ENCODE measurements around the gene CD40. TPM values are rescaled to one million over a fixed set of nuclear protein-coding genes. Genes with fewer than 3 reads are reported as not detected.
"Not testable (repeated sequence)": the region's sequence is repeated elsewhere in the genome, so short reads cannot be mapped to it uniquely, and the experiment has no call there.

The CD40 gene
- total RNA-seq, 1 donor from 2014 or later = 1.6 TPM

DNA sequence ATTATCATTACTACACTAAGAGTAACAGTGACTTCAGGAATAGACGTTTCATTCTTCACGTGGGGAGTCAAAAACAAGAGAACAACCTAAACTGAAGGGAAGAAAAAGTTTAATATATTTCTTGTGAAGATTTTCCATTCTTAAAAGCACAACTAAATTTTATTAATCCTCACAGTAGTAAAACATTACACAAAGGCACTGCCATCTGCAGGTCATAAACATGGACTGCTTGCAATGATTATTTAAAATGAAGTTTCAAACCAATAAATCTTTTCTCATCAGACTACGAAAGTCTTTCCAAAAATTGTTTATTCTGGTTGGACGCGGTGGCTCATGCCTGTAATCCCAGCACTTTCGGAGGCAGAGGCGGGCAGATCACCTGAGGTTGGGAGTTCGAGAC is 31.0 kb upstream of the CD40 start:
- Mint-ChIP-seq H3K9me3 (ENCODE audit: unreplicated experiment) (no peaks in the 10 kb centered on the region), H3K36me3 (ENCODE audit: unreplicated experiment) (no peaks in the 10 kb centered on the region), H3K4me3 (ENCODE audit: unreplicated experiment) (peak overlapping the region; percentile 54), H3K27ac (ENCODE audit: unreplicated experiment) (no peak overlapping the region), H3K27me3 (ENCODE audit: unreplicated experiment) (no peaks in the 10 kb centered on the region), H3K4me1 (ENCODE audit: unreplicated experiment) (peaks cover 58% of the 10 kb centered on the region)
- TF ChIP-seq, protein P1, sequence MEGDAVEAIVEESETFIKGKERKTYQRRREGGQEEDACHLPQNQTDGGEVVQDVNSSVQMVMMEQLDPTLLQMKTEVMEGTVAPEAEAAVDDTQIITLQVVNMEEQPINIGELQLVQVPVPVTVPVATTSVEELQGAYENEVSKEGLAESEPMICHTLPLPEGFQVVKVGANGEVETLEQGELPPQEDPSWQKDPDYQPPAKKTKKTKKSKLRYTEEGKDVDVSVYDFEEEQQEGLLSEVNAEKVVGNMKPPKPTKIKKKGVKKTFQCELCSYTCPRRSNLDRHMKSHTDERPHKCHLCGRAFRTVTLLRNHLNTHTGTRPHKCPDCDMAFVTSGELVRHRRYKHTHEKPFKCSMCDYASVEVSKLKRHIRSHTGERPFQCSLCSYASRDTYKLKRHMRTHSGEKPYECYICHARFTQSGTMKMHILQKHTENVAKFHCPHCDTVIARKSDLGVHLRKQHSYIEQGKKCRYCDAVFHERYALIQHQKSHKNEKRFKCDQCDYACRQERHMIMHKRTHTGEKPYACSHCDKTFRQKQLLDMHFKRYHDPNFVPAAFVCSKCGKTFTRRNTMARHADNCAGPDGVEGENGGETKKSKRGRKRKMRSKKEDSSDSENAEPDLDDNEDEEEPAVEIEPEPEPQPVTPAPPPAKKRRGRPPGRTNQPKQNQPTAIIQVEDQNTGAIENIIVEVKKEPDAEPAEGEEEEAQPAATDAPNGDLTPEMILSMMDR (IDR thresholded peaks at IDR 0.05) = peak; percentile 58
- no peak for DNase-seq (ENCODE audit: extremely low spot score, unreplicated experiment)

DNA sequence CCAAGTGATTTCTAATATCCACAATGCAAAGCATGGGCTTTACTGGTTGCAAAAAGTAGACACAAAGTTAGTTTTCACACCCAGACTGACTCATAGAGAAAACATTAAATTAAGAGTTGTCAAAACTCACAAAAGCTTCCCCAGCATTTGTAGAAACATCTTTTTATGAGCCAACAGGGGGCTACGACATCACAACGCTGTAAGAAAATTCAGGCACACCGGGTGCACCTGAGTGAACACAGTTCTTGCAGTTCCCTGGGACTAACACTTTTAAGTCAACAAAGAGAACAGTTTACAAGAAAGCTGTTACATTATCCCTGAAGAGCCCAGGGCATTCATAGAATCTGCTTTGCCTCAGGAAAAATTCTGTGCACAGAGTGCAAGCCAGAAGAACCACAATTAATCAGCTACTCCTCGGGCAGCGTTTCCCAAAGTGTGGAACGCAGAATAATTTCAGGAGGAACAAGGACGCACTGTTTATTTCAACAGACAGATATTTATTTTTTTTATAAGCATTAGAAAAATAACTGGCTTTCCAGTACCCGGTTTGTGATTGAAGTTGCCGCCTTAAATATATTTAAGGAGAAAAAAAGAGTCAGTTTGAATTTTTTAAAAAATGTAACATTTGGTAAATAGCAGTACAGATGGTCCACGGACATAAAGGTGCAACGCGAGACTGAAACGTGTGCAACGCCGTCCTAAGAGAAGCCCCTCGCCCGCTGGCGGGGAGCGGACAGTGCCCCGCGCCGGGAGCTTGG is 29.5 kb upstream of the CD40 start:
- no peaks in the 10 kb centered on the region for H3K36me3 Mint-ChIP-seq (ENCODE audit: unreplicated experiment)
- H3K4me1 Mint-ChIP-seq (ENCODE audit: unreplicated experiment) = peaks cover 51% of the 10 kb centered on the region
- no peak for DNase-seq (ENCODE audit: extremely low spot score, unreplicated experiment)
- peak overlapping the region; percentile 87 for H3K4me3 Mint-ChIP-seq (ENCODE audit: unreplicated experiment)
- H3K27me3 Mint-ChIP-seq (ENCODE audit: unreplicated experiment) = peaks cover 5% of the 10 kb centered on the region
- no peaks in the 10 kb centered on the region for H3K9me3 Mint-ChIP-seq (ENCODE audit: unreplicated experiment)
- H3K27ac Mint-ChIP-seq (ENCODE audit: unreplicated experiment) = peak overlapping the region; percentile 90
- TF ChIP-seq, protein P1 (IDR thresholded peaks at IDR 0.05) = no peak

DNA sequence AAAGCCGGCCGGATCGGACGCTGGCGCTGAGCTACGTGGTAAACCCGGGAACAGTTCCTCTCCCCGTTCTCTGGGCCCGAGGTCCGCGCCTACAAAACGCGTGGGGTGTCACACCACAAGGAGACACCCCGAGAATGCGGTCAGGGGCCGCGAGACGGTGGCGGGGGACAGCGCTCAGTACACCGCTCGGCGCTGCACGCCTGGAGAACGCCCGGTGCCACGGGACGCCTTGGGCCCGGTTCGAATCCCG is 29.0 kb upstream of the CD40 start:
- DNase-seq (ENCODE audit: extremely low spot score, unreplicated experiment) = peak; percentile 86
- H3K27me3 Mint-ChIP-seq (ENCODE audit: unreplicated experiment) = peaks cover 7% of the 10 kb centered on the region
- H3K4me1 Mint-ChIP-seq (ENCODE audit: unreplicated experiment) = peaks cover 51% of the 10 kb centered on the region
- peak overlapping the region; percentile 87 for H3K4me3 Mint-ChIP-seq (ENCODE audit: unreplicated experiment)
- H3K36me3 Mint-ChIP-seq (ENCODE audit: unreplicated experiment) = no peaks in the 10 kb centered on the region
- TF ChIP-seq, protein P1 (IDR thresholded peaks at IDR 0.05) = no peak
- peak overlapping the region; percentile 90 for H3K27ac Mint-ChIP-seq (ENCODE audit: unreplicated experiment)
- no peaks in the 10 kb centered on the region for H3K9me3 Mint-ChIP-seq (ENCODE audit: unreplicated experiment)

DNA sequence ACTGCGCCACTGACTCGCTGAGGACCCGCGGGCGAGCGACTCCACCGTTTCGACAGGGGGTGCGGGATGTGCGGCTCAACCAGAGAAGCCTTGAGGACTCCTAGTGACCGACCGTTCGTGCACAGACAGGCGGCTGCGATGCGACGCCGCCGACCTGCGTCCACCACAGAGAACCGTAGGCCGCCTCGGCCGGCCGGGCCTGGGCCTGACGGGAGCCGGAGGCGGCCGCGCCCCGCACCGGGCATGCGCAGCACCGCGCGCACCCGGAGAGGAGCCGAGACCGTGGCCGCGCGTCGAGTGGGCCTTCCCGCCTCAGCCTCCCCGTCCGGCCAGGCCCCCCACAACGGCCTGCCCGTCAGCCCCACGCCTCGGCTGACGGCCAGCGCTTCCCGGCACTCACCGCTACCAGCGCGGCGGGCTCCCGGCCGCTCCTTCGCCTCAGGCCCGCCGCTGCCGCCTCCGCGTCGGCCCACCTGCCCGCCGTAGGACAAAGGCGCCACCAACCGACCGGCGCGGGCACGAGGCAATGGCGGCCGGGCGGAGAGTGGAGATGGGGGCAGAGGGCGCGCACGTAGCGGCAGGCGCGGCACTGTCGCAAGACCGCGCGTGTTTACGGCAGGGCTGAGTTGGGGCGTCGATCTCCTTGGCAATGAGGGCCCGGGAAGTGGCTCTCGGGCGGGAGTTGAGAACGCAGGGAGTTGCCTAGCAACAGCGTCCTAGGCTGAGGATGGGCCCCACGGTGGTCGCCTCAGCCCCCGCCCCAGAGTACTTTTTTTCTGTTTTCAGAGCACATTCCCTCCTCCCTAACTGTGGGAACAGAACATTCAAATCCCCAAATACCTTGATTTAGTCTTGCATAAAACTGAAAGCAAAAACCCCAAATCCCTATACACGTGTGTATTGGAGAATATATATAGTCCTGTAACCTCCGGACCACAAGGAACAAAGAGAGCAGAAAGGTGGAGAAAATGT is 28.4 kb upstream of the CD40 start, which contains the start of gene NCOA5:
Gene NCOA5, minus strand, starts transcription at position 546 of the 972 bp plus-strand sequence. CDS start 10,538 bp downstream, outside the sequence.
- H3K9me3 Mint-ChIP-seq (ENCODE audit: unreplicated experiment) = no peaks in the 10 kb centered on the region
- H3K27me3 Mint-ChIP-seq (ENCODE audit: unreplicated experiment) = peaks cover 10% of the 10 kb centered on the region
- no peaks in the 10 kb centered on the region for H3K36me3 Mint-ChIP-seq (ENCODE audit: unreplicated experiment)
- TF ChIP-seq, protein P1 (IDR thresholded peaks at IDR 0.05) = peak; percentile 40
- H3K4me1 Mint-ChIP-seq (ENCODE audit: unreplicated experiment) = peaks cover 47% of the 10 kb centered on the region
- peak; percentile 98 for DNase-seq (ENCODE audit: extremely low spot score, unreplicated experiment)
- peak within 1 kb of the TSS; percentile 90 for H3K27ac Mint-ChIP-seq (ENCODE audit: unreplicated experiment)
- H3K4me3 Mint-ChIP-seq (ENCODE audit: unreplicated experiment) = peak within 1 kb of the TSS; percentile 88

DNA sequence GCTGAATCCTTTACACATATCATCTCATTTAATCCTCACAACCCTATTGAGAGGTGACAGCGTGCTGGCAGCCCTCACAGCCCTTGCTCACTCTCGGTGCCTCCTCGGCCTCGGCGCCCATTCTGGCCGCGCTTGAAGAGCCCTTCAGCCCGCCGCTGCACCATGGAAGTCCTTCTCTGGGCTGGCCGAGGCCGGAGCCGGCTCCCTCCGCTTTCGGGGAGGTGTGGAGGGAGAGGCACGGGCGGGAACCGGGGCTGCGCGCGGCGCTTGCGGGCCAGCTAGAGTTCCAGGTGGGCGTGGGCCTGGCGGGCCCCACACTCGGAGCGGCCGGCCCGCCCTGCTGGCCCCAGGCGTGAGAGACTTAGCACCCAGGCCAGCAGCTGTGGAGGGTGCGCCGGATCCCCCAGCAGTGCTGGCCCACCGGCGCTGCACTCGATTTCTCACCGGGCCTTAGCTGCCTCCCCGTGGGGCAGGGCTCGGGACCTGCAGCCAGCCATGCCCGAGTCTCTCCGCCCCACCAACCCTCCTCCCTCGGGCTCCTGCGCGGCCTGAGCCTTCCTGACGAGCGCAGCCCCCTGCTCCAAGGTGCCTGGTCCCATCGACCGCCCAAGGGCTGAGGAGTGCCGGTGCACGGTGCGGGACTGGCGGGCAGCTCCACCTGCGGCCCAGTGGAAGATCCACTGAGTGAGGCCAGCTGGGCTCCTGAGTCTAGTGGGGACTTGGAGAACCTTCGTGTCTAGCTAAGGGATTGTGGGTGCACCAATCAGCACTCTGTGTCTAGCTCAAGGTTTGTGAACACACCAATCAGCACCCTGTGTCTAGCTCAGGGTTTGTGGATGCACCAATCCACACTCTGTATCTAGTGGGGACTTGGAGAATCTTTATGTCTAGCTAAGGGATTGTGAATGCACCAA is 26.2 kb upstream of the CD40 start:
- peaks cover 22% of the 10 kb centered on the region for H3K27me3 Mint-ChIP-seq (ENCODE audit: unreplicated experiment)
- H3K36me3 Mint-ChIP-seq (ENCODE audit: unreplicated experiment); H3K27ac Mint-ChIP-seq (ENCODE audit: unreplicated experiment); DNase-seq (ENCODE audit: extremely low spot score, unreplicated experiment); H3K4me3 Mint-ChIP-seq (ENCODE audit: unreplicated experiment); H3K9me3 Mint-ChIP-seq (ENCODE audit: unreplicated experiment): not testable (repeated sequence)
- peaks cover 28% of the 10 kb centered on the region for H3K4me1 Mint-ChIP-seq (ENCODE audit: unreplicated experiment)
